HG03439 (cell line): ENCODE results near the gene FBXO47.

Experiments used
- ATAC-seq: cut with Tn5 transposase; IDR thresholded peaks from one replicate; pipeline ENCODE4 v1.9.1; 2021; ENCODE audit warnings: mild to moderate bottlenecking, moderate library complexity; ENCODE audit not compliant: unreplicated experiment

FBXO47 gene, protein sequence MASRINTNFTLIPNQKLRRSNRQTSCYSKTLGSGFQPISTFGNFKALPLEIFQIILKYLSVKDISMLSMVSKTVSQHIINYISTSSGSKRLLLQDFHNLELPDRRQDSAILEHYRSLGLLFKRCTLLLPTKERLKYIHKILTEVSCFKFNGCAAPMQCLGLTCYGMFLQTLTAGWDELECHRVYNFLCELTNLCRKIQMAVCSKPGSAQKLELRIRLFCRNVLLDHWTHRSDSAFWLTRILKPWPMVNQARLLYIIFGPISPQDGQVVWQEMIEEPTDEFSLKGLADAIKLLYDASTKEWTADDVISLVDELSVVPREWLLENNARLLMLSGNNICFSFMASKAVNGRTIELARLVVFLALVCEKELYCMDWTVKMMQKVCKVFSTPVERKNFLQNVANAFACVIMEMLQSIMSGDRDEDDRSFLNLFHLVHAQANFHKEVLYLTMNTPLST

DNA sequence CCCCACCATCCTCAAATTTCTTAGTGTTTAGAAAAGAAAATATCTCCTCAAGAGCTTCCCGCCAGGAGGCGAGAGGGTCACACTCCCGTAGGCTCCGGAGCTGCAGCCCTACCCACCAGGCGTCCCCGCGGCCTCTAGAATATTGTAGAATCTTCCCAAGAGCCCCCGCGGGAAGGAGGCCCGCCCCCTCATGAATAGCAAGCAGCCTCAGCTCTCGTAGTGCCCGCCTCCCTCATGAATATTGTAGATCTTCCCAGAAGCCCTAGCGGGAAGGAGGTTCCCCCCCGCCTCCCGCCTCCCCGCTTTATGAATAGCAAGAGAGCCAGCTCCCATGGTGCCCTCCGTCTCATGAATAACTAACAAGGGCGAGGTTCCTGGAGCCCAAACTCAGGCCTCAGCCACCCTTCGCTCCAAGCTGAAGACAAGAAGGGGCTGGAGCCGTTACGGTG, at the start of gene FBXO47:
Gene FBXO47 (minus strand): TSS at position 114 of the 449 bp plus-strand sequence. CDS start 4,378 bp downstream, outside the sequence.
- no peak for ATAC-seq

DNA sequence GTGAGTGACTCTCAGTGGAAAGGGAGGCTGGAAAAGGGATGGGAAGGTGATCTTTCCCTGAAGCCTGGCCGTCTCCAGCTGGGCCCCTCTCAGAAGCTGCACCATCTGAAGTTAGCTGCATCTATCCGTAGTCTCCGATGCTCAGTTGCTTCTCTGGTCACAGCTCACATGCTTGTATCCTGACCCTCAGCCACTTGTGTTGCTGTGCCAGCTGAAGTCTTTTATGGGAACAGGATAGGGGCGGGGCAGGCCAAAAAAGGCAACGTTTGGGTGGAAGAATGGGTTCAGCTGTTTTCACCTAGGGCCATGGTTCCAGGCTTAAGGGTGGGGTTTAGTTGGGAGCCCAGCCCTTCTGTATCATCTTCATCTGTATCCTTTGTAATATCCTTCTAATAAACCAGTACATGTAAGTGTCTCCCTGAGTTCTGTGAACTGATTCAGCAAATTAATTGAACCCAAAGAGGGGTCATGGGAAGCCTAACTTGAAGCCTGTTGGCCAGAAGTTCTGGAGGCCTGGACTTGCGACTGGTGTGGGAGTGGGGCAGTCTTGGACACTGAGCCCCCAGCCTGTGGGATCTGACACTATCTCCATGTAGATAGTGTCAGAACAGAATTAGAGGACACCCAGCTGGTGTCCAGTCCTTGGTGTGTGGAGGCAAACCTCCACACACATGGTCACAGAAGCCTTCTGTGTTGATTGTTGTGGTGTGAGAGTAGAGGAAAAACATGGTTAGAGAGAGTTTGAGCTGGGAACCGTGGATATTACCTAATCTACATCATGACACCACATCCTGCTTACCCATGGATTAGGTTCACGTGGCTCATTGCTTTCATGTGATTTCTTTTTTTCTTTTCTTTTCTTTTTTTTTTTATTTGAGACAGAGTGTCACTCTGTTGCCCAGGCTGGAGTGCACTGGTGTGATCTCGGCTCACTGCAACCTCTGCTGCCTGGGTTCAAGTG, 49.3 kb upstream of the FBXO47 start:
- ATAC-seq = no peak

DNA sequence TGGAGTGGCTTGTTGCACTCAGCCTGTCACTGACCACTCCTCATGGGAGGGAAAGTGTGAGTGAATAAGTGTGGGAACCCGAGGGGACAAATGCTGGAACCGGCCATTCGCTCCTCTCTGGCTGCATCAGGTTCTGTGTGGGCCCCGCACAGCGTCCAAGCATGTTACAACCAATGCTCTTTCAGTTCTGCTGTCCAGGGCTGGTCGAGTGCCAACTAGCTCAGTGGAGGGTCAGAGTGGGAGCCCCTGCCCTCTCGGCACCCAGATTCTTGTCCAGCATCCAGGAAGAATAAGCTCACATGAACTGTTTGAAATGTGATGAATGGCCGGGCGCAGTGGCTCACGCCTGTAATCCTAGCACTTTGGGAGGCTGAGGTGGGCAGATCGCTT, 48.3 kb upstream of the FBXO47 start:
- ATAC-seq = no peak

DNA sequence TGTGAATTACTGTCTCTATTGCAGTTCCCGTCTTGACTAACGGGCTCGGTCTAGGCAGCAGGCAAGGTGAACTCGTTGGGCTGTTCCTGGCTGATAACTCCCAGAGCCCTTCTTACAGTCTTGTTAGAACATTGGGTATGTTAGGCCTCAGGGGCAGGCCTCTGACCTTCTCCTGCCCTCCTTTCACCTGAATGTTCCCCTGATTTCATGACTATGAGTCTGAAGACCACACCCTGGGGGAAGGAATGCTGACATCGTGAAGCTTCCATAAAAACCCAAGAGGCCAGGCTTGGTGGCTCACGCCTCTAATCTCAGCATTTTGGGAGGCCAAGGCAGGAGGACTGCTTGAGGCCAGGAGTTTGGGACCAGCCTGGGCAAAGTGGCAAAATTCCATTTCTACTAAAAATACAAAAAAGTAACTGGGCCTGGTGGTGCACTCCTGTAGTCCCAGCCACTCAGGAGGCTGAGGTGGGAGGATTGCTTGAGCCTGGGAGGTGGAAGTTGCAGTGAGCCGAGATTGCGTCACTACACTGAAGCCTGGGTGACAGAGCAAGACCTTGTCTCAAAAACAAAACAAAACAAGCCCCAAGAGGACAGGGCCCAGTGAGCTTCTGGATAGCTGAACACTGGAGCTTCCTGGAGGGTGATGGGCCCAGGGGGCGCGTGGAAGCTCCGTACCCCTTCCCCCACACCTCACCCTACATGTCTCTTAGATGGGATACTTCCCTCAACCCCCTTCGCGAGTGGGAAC, 47.8 kb upstream of the FBXO47 start:
- ATAC-seq = no peak

DNA sequence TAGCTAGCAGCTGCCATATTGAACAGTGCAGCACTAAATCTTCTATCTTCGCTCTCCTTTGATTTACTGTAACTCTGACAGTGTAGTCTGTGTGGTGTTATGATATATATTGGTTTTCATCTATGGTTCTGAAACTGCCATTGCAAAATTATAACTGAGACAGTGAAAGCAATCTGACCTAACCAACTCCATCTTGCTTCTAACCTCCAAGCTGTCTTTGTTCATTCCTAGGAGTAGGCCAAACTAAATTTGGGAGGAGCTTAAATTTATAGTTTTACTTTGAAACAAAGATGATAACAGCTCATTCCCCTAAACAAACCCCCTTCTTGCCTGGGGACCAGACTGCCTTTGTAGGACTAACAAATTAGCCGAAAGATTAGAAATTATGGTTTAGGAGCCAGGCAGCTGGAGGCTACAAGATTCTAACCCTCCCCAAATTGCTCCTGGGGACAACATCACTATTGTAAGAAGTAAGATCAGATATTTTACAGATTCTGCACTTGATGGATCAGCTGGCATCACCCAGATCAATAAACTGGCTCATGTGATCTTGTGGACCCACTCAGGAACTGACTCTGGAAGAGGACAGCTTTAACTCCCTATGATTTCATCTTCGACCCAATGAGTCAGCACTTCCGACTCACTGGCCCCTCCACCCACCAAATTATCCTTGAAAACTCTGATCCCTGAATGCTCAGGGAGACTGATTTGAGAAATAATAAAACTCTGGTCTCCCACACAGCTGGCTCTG, 47.0 kb upstream of the FBXO47 start:
- ATAC-seq = no peak

DNA sequence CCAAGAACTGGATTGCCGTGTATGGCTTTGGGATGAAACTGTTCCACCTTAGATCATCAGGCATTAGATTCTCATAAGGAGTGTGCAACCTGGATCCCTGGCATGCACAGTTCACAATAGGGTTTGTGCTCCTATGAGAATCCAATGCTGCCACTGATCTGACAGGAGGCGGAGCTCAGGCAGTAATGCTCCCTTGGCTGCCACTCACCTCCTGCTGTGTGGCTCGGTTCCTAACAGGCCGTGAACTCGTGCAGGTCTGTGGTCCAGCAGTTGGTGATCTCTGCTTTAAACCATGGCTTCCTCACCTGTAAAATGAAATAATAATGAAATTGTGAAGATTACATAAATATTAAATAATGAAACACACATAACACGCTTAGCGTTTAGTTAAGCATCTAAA, 45.5 kb upstream of the FBXO47 start:
- ATAC-seq = no peak

DNA sequence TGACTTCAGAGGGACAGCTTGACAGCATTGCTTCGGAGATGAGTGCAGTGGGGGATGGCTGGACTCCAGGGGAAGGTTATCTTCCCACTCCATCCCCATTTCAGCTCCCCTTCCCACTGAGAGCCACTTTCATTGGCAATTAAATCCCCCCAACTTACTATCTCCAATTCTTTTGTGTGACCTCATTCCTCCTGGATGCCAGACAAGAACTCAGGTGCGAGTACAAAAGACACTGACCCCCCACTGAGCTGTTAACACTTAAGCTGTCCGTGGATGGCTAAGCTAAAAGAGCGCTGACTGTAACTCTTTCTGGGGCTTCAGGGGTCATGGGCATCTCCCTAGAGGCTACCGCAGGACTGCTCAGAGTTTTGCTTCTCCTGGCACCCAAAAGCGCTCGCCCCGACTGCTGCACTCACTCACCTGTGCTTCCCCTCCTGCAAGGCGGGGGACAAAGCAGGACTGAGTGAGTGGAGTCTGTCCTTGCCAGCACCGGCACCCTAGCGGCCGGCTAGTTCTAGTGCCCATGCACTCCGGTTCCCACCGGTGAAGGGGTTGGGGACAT, 44.8 kb upstream of the FBXO47 start:
- no peak for ATAC-seq

DNA sequence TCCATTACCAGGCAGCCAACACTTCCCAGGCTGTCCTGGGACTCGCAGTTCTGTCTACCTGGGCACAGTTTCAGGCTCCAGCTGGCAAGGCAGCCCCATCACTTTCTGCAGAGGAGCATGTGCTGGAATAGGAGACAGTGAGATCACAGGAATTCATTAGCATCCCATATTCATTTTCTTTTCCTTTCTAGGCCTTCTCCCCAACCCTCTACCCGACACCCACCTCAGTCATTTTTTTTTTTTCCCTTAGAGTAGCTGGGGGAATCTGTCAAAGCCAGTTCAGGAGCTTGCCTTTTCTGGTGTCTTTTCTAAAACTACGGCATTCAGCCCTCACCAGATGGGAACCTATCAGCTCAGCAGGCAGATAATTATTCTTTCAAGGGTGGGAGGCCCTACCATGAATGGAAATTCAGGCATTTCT, 42.4 kb upstream of the FBXO47 start:
- no peak for ATAC-seq

DNA sequence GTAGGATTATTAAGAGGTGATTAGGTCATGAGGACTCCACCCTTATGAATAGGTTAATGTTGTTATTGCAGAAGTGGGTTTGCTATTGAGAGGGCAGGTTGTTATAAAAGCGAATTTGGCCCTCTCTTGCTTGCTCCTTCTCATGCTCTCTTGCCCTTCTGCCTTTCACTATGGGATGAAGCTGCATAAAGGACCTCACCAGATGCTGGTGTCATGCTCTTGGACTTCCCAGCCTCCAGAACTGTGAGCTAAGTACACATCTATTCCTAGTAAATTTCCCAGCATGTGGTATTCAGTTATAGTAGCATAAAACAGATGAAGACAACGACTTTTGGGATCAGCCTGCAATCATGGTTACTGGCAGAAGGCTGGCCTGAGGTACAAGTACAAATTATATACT, 41.4 kb upstream of the FBXO47 start:
- no peak for ATAC-seq

DNA sequence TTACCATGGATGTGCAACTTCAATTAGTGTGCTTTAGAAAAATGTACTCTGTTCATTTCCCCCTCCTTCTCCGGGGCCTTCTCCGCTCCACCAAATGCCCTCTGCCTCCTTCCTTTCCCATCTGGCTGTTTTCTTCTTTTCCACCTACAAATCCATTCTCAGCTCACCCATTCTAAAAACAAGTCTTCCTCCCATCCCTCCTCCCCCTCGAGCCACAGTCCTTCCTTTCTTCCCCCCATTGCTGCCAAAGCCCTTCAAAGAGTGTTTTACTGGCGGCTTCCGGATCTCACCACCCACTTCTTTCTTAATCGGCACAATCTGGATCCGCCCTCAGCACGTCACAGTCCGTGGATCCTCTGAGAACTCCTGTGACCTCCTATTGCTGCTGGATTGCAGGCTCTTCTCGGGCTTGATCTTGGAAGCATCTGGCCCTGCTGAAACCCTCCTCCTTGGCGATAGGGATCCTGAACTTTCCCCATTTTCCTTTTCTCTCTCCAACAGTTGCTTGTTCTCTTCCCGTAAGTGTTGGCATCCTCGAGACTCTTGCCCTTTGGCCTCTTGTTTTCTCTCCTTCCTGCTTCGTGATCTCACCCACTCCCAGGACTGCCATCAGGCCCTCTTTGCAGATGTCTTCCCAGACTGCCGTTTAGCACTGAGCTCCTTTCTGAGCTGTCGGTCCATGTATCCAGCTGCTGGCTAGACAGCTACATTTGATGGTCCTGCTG, 36.0 kb upstream of the FBXO47 start:
- no peak for ATAC-seq

DNA sequence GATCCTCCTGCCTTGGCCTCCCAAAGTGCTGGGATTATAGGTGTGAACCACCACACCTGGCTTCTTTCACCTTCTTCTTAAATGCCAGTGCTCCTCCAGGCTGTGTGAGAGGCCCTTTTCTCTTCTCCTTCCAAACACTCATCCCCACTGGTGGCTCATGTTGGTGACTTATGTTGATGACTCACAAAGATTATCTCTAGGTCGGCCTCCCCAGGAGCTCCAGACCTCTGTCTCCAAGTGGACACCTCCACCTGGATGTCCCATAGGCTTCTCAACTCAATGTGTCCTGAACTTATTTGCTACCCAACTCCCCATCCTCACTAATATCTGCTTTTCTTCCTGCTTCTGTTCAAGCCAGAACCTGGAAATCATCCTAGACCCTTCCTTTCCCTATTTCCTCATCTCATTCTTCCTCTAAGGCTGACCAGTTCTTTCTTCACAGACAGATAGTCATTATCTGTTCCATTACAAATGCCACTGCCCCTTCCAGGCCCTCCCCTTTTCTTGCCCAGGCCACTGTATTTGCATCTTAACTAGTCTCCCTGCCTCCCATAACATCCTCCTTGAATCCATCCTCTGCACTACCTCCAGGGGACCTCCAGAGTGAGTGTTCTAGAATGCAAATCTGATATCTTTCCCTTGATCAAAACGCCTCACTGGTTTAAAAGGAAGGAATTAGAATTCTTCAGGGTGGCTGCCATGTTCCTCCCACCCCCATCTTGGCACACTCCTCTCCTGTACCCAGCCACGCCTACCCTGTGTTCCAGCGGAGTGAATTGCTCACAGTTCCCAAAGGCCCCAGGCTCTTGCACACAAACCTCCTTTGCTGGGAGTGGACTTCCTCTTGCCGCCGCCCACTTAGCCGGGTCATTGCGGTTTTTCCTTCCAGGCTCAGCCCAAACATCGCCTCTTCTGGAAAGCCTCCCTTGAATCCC, 34.8 kb upstream of the FBXO47 start:
- no peak for ATAC-seq

DNA sequence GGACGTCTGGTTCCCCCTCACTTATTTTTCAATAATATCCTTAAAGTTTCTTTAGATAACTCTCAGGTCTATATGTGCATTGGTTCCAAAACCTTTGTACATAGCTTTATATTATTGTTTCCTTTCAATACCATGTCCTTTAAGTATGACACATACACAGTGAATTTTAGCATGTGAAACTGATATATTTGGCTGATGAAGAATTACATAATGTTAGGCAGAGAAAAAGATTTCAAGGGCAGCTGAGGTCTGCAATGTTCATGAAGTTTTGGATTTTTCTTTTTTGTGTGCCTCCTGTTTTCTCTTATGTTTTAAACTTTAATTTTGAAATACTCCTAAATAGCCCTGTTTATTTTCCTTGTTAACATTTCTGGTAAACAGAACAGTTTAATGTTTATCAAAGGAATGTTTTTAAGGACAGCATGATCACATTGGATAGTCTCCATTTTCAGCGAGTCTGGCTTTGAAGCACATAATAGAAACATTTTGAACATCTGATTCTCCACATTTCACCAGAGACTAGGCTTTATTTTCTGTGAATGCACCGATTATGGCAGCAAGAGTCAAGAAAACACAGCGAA, 32.9 kb upstream of the FBXO47 start:
- ATAC-seq = no peak

DNA sequence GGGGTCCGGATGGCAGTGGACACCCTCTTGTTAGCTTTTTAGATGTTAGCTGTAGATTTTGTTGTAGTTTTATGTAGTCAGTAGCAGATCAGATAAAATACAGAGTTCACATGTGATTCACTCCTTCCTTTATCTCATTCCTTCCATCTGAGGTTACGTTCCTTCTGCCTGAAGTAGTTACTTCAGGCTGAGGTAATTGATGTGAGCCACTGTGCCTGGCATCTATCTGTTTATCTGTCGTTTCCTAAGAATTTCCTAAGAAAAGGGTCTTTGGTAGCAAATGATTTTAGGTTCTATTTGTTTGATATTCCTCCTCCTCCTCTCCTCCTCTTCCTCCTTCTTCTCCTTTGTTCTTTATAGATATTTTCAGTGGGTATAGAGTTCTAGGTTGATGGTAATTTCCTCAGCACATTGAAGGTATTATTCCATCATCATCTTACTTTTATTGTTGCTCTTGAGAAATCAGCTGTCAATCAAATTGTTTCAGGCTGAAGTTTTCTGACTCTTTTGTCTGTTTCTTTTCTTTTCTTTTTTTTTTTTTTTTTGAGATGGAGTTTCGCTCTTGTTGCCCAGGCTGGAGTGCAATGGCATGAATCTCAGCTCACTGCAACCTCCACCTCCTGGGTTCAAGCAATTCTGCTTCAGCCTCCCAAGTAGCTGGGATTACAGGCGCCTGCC, 29.6 kb upstream of the FBXO47 start:
- no peak for ATAC-seq

DNA sequence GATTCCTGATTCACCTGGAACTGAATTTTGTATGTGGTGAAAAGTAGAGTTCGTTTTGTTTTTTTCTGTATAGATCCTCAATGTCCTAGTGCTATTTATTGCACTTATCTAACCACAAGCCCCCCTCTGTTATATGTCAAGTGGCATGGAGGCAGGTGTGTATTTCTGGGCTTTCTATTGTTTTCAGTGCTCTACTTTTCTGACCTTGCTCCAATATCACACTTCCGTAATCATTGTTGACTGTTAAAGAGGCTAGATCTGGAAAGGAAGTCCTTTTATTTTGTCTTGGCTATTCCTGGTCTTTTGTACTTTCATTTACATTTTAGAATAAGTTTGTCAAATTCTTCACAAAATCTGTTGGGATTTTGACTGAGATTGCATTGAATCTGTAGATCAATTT, 26.8 kb upstream of the FBXO47 start:
- no peak for ATAC-seq

DNA sequence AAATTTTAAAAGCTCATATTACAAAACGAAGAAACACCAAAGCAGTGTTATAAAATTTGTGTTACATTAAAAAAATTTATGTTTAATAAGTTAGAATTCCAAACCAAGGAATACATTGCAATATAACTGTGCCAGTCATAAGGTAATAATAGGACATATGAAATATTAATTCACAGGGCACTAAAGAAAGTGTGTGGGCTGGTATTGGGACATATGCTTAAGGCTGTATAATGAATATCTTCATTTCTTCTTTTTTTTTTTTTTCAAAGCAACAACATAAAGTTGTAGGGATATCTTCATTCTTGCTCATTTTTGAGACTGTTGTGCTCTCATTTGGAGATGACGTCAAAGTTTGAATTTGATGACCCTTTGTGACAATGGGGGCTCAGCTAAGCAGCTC, 17.5 kb upstream of the FBXO47 start:
- no peak for ATAC-seq

DNA sequence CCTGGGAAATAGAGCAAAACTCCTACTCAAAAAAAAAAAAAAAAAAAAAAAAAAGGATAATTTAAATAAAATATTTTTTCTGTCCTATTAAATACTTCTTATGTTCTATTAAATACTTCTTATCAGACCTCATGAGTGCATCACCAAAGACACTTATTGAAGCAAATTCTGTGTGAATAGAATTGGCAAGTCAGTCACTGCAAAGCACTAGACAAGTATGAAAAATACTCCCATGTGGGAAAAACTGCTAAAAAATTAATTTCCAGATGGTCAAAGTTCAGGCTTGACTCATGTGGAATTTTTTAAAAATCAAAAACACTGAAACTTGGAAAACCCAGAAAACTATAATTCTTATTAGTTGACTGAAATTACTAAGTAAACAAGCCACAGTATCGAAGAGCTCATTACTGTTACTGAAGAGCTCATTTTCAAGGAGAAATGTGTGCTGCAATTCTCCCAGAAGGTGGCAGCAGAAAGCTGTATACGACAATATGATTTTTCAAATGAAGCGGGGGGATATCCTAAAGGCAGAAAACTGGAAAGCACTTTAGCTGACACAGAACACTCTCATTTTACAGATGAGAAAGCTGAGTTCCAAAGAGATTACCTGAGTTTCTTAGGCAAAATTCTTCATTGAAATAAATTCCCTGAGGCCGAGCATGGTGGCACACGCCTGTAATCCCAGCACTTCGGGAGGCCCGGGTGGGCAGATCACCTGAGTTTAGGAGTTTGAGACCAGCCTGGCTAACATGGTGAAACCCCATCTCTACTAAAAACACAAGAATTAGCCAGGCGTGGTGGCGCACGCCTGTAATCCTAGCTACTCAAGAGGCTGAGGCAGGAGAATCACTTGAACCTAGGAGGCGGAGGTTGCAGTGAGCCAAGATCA, 15.9 kb upstream of the FBXO47 start:
- ATAC-seq = no peak
